H54 (cell line): ENCODE data around the gene IL17REL.

Source experiments
- DNase-seq: peaks from one replicate; pipeline ENCODE4 v3.0.0; 2011; ENCODE audit warnings: low spot score, mixed read lengths; ENCODE audit not compliant: insufficient read length
- FAIRE-seq: peaks from 3 replicates; lab custom pipeline; 2011; peaks lifted over from hg19 to GRCh38; lab: Jason Lieb, UNC
- POLR2A ChIP-seq: IDR thresholded peaks from 2 replicates; pipeline ENCODE4 v1.6.1; 2011; ENCODE audit warnings: low read depth, mild to moderate bottlenecking, low read length

IL17REL gene

GRCh38 chr22:49999063-49999945 is 13.3 kb downstream of the IL17REL start:
- no peak for TF ChIP-seq POLR2A
- no peak for FAIRE-seq
- DNase-seq = no peak

GRCh38 chr22:49998718-49999062 is 13.9 kb downstream of the IL17REL start:
- FAIRE-seq (no peak), DNase-seq (no peak)
- TF ChIP-seq POLR2A = no peak

- DNase-seq (no peak), FAIRE-seq (no peak)
- TF ChIP-seq POLR2A = no peak
Measured at GRCh38 chr22:49997932-49998717, 14.4 kb downstream of the IL17REL start.

- no peak for TF ChIP-seq POLR2A
- DNase-seq (no peak), FAIRE-seq (no peak)
Measured at GRCh38 chr22:49997251-49997599, 15.3 kb downstream of the IL17REL start.

DNA sequence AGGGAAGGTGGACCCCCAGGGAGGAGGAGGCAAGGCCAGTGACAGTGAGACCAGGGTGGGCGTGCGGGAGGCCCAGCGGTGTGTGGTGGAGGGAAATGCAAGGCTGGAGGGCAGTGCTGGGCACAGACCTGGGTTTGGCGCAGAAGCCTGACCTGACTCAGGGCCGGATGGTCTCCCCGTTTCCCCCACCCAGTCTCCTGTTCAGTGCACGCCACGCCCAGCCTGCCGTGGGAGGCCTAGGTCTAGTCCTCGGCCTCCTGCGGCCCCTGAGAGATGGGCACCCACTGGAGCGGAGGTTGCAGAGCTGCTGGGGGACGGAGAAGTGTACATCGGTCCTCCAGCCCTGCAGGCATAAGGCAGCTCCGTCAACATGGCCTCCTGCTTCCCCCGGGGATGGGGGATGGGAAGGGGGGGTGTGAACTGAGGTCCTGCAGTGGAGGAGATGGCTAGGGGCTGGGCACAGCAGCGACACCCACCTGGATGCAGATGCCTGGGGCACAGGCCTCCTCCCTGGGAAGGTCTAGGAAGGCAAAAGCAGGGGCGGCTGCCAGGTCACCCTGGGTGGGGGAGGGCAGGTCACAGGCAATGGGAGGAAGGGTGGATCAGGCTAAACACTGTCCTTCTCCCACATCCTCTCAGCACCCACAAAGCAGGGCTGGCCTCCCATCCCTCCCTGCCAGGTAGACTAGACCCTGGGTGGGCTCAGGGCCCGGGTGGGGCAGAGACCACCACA is 15.9 kb downstream of the IL17REL start:
- no peak for FAIRE-seq
- DNase-seq = no peak
- TF ChIP-seq POLR2A = no peak

DNA sequence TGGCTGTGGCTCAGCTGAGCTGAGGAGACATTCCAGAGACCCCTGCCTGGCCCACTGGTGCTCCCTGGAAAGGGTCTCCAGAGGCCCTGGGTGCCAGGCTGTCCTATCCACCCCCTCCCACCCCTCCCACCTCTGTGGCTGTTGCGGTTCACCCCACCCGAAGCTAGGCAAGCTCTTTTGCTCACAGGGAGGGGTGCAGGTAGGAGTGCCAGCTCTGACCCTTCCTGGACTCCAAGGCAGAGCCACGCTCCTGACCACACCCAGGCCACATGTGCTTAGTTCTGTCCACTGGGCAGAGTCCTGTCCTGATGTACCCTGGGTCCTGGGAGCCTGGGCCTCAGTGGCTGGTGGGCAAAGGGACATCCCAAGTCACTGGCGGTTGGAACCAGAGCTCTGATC is 16.4 kb downstream of the IL17REL start:
- no peak for FAIRE-seq

DNA sequence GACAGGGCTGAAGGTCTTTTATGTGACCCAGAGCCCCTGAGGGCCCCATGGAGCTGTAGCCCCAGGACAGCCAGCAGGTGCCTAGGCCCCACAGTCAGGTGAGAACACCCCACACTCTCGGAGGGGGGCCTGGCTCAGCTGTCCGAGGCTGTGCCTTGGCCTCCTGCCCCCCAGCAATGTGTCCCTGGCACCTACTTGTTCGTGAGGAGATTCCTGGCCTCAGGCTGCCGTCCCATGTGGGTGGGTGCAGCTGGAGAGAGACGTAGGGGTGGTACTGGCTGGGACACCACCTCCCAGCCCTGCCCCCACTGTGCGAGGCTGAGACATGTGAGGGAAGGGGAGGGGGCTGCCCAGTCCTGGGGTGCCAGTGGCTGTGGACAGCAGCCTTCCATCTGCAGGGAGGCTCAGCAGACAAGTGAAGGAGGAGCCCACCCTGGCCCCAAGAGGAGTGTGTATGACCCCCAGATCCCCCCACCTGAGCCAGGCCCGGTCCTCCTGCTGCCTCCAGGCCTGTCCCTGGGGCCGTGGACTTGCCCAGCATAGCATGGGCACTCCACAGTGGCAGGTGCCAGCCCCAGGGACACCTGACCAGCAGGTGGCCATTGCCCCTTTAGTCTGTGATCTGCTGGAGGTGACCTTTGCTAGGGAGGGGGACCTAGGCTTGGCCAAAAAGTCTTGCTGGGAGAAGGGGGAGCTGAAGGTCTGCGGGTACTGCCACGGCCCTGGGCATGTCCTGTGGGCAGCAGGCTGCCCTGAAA is 17.0 kb downstream of the IL17REL start:
- no peak for TF ChIP-seq POLR2A
- FAIRE-seq (no peak), DNase-seq (no peak)

More for the DNA sequence above, 16.4 kb downstream of the IL17REL start:
- no peak for DNase-seq
- no peak for TF ChIP-seq POLR2A

- DNase-seq = no peak
- TF ChIP-seq POLR2A = no peak
- FAIRE-seq = no peak
Measured at GRCh38 chr22:49995041-49995360, 17.6 kb downstream of the IL17REL start.

DNA sequence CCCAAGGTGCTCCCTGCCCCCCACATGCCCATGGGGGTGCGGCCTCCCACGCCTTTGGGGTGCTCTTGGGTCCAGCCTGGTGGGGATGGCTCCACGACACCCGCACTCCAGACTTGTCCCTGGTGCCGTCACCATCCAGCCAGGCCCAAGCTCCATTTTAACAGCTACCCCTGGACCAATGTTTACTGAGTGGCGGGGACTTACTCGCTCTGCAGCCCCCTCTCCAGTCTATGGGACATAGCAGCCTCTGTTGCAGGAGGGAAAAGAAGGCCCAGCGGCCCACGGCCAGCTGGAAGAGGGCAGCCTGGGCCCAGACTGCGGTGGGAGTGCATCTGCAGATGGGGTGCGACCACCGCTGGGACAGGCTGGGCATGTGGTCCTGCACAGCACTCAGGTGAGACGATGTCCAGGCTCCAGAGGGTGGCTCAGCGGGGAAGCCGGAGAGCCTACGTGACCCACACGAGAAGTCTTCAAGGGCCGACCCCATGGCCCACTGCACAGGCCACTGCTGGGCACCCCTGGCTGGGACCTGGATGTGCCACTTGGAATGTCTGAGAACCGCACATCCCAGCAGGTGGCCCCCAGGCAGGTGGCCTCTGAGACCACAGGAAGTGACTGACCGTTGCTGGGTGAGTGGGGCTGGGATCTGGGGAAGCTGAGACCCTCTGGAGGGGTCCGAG is 18.1 kb downstream of the IL17REL start:
- no peak for DNase-seq
- FAIRE-seq = no peak
- TF ChIP-seq POLR2A = no peak

DNA sequence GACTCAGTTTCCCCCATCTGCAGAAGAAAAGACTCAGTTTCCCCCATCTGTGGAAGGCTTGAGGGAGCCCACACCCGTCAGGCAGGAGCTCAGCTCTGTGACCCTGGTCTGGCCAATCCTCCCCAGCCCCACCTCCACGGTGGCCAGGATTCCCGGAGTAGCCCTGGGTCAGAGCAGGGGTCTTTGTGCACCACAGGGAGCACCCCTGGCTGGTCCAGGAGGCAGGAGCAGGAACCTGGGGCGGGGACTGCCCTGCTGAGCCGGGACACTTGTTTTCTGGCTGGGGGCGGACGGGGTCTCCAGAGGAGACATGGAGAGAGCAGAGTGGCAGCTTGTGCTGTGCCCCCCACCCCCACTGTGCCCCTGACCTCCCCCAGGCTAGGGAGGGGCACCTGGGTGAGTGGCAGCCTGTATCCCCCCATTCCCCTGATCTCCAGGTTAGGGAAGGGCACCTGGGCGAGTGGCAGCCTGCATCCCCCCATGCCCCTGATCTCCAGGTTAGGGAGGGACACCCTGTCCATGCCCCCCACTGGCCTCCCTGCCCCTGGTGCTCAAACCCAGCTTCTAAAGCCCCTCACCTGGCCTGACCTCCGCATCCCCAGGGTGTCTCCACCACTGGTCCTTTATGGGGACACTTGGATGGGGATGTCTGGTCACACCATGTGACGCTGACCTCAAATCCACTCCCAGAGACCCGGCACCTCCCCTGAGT is 18.8 kb downstream of the IL17REL start:
- FAIRE-seq = no peak
- no peak for TF ChIP-seq POLR2A
- DNase-seq = no peak

DNA sequence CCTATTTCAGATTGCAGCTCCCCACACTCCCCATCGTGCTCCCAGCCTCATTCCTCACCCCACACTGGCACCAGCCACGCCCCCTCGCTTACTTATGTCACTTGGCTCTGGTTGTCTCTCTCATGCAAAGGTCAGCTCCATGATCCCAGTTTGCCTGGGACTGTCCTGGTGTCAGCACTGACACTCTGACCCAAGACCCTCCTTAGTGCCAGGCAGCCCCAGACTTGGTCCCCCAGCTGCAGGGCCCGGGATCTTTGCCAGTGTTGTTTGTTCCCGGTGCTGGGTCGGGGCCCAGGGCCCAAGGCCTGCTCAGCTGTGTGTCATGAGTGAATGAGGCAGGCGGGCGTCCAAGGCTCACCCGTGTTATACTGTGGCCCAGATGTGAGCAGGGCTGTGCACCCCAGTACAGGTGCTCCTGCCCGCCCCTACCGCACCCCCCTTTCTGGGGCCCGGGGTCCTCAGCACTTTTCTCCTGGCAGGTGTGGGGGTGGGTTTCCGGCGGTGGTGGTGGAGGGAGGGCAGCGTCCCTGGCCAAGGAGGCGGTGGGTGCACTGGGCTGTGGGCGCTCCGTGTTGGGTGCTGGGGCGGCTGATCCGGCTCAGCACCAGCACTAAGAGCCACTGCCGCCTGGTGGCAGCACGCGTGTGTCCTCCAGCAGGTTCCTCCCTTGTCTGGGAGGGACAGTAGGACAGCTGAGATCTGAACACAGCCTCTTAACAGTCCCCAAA is 19.5 kb downstream of the IL17REL start:
- no peak for DNase-seq
- FAIRE-seq = no peak
- TF ChIP-seq POLR2A = no peak
